Testis (tissue), 2 donors: ENCODE data around the gene PLB1.

Experiments
- POLR2A ChIP-seq: fragments of 450-650 bp; IDR thresholded peaks from one replicate; pipeline ENCODE4 v1.6.1; 2017; ENCODE audit warnings: antibody characterized with exemption, mild to moderate bottlenecking, moderate library complexity
- TF ChIP-seq, protein P1 (sequence below), 3 experiments: fragments of 450-650 bp in 2 of 3; fragments of 200-600 bp in 1 of 3; sonication (generic) in 1 of 3; IDR thresholded peaks; one replicate each; pipeline ENCODE4 v1.5.1; 2016 to 2019; ENCODE audit warnings: antibody characterized with exemption in 3 of 3, mild to moderate bottlenecking in 2 of 3, moderate library complexity in 1 of 3

- TF ChIP-seq POLR2A: no peak
- TF ChIP-seq, protein P1, sequence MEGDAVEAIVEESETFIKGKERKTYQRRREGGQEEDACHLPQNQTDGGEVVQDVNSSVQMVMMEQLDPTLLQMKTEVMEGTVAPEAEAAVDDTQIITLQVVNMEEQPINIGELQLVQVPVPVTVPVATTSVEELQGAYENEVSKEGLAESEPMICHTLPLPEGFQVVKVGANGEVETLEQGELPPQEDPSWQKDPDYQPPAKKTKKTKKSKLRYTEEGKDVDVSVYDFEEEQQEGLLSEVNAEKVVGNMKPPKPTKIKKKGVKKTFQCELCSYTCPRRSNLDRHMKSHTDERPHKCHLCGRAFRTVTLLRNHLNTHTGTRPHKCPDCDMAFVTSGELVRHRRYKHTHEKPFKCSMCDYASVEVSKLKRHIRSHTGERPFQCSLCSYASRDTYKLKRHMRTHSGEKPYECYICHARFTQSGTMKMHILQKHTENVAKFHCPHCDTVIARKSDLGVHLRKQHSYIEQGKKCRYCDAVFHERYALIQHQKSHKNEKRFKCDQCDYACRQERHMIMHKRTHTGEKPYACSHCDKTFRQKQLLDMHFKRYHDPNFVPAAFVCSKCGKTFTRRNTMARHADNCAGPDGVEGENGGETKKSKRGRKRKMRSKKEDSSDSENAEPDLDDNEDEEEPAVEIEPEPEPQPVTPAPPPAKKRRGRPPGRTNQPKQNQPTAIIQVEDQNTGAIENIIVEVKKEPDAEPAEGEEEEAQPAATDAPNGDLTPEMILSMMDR (IDR thresholded peaks at IDR 0.05): no peak
Measured at GRCh38 chr2:28457237-28457636, 38.6 kb upstream of the PLB1 start.
